ENCODE results near the gene CALCOCO1. TPM values are rescaled to one million over a fixed set of nuclear protein-coding genes. Genes with fewer than 3 reads are reported as not detected.

Gene CALCOCO1
- total RNA-seq, 1 donor from 2014 or later: 25.3 TPM

DNA sequence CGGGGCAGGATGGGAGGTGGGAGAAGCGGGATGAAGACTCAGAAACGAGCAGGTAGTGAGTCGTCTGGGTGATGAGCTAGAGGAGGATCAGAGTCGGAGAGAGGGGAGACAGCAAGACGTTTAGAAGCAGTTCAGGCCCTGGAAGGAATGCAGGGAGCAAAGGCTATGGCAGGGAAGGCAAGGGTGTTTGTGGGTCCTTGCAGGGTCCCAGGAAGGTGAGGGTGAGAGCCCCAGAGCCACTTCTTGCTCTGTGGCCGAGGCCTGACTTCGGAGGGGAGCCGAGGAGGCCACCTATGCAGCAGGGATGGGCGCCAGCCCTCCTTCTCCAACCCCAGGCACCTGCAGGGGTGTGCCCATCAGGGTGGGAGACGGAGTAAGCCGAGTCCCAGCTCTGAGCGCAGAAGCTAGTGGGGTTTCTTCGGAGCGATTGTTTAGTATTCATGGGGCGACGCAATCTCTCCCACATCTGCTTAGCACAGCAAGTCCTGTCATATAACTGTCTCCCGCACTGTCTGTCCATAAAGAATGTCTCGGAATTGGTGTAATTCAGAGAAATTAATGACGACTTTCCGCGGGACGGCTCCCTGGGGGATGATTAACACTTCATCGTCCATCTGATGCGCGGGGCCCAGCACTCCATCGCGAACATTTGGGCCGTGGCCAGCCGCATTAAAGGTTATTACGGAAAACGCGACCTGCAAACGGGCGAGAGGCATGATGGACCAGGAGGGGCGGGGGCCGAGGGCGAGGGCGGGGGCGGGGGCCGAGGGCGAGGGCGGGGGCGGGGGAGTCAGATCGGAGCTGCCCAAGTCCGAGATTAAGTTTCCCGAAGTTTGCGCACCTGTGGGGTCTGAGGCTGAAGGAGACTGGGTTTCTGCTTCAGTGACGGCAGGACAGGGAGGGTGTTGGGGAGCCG lies 12.2 kb upstream of the CALCOCO1 start:
- peaks cover 35% of the 10 kb centered on the region for H3F3A ChIP-seq (ENCODE audit: low read depth)
- H3K4me2 ChIP-seq: peak overlapping the region; percentile 77
- H3K9ac ChIP-seq: no peak overlapping the region
- peak overlapping the region; percentile 59 for H2AFZ ChIP-seq (replicated peaks)
- H3K36me3 ChIP-seq: no peaks in the 10 kb centered on the region
- H3K27ac Mint-ChIP-seq: no peak overlapping the region
- peak overlapping the region; percentile 81 for H3K4me3 Mint-ChIP-seq
- peaks cover 7% of the 10 kb centered on the region for H4K20me1 ChIP-seq (ENCODE audit: low read depth)
- DNase-seq (ENCODE audit: low spot score): no peak
- no peaks in the 10 kb centered on the region for H3K79me2 ChIP-seq (ENCODE audit: low read depth)
- peak overlapping the region; percentile 47 for H3K4me3 ChIP-seq
- H3K9me3 Mint-ChIP-seq: no peaks in the 10 kb centered on the region
- no peaks in the 10 kb centered on the region for H3K36me3 Mint-ChIP-seq
- TF ChIP-seq, protein P1, sequence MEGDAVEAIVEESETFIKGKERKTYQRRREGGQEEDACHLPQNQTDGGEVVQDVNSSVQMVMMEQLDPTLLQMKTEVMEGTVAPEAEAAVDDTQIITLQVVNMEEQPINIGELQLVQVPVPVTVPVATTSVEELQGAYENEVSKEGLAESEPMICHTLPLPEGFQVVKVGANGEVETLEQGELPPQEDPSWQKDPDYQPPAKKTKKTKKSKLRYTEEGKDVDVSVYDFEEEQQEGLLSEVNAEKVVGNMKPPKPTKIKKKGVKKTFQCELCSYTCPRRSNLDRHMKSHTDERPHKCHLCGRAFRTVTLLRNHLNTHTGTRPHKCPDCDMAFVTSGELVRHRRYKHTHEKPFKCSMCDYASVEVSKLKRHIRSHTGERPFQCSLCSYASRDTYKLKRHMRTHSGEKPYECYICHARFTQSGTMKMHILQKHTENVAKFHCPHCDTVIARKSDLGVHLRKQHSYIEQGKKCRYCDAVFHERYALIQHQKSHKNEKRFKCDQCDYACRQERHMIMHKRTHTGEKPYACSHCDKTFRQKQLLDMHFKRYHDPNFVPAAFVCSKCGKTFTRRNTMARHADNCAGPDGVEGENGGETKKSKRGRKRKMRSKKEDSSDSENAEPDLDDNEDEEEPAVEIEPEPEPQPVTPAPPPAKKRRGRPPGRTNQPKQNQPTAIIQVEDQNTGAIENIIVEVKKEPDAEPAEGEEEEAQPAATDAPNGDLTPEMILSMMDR (IDR thresholded peaks at IDR 0.05): no peak
- TF ChIP-seq EZH2 (IDR thresholded peaks at IDR 0.05): peak; percentile 84
- peak; percentile 48 for TF ChIP-seq EZH2phosphoT487 (IDR thresholded peaks at IDR 0.05)
- H3K4me1 Mint-ChIP-seq: peaks cover 37% of the 10 kb centered on the region
- H3K27me3 Mint-ChIP-seq (ENCODE audit: insufficient read depth, low read depth): peaks cover 44% of the 10 kb centered on the region
- no peak overlapping the region for H3K27ac ChIP-seq
- H3K4me1 ChIP-seq: peaks cover 40% of the 10 kb centered on the region
- H3K27me3 ChIP-seq: peaks cover 97% of the 10 kb centered on the region
- H3K9me3 ChIP-seq (ENCODE audit: low read depth): no peaks in the 10 kb centered on the region

DNA sequence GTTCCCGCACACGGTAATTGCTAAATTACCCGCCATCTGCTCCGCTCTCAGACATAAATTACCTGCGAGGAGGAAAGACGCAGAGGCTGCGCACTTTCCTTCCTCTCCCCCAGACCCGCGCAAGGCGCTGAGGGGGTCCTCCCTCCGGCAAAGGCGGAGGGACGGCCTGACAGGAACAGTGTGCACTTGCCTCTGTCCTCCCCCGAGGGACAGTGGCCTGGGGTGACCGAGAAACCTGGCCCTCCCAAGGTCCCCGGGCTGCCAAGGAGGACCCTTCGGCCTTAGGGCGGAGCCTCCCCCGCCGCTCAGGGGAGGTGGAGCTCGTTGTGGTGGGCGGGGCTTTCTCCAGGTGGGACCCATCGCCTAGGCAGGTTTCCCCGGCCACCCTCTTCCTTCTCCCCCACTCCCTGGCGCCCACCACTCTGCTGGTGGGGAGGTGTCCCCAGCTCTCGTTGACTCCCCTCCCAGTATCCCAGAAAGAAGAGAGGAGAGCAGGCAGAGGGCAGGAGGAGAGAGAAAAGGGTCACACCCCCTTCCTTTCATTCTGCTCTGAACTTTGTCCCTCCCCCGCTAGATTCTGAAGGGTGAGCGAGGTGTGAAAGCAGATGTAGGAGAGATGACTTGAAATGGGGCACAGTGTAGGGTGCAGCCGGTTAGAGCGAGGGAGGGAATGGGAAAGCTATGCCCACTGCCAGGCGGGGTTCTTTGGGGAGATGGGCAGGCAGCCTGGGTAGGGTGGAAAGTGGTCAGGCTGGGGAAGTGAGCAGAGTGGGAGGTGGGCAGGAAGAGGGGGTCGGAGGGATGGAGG lies 11.4 kb upstream of the CALCOCO1 start:
- Histone ChIP-seq H3K79me2 (ENCODE audit: low read depth) (no peaks in the 10 kb centered on the region), H3K27ac (no peak overlapping the region), H3K36me3 (no peaks in the 10 kb centered on the region), H3F3A (ENCODE audit: low read depth) (peaks cover 31% of the 10 kb centered on the region), H3K4me1 (peaks cover 32% of the 10 kb centered on the region), H3K9me3 (ENCODE audit: low read depth) (no peaks in the 10 kb centered on the region), H3K4me3 (peak overlapping the region; percentile 48), H3K27me3 (peaks cover 100% of the 10 kb centered on the region), H3K9ac (no peak overlapping the region), H4K20me1 (ENCODE audit: low read depth) (peaks cover 7% of the 10 kb centered on the region), H3K4me2 (peak overlapping the region; percentile 77), H2AFZ (replicated peaks) (peak overlapping the region; percentile 70)
- Mint-ChIP-seq H3K4me3 (peak overlapping the region; percentile 81), H3K4me1 (peaks cover 30% of the 10 kb centered on the region), H3K27me3 (ENCODE audit: insufficient read depth, low read depth) (peaks cover 43% of the 10 kb centered on the region), H3K27ac (no peak overlapping the region), H3K36me3 (no peaks in the 10 kb centered on the region), H3K9me3 (no peaks in the 10 kb centered on the region)
- peak; percentile 62 for DNase-seq (ENCODE audit: low spot score)
- TF ChIP-seq EZH2 (IDR thresholded peaks at IDR 0.05): peak; percentile 50
- peak; percentile 23 for TF ChIP-seq EZH2phosphoT487 (IDR thresholded peaks at IDR 0.05)
- TF ChIP-seq, protein P1 (IDR thresholded peaks at IDR 0.05): no peak

DNA sequence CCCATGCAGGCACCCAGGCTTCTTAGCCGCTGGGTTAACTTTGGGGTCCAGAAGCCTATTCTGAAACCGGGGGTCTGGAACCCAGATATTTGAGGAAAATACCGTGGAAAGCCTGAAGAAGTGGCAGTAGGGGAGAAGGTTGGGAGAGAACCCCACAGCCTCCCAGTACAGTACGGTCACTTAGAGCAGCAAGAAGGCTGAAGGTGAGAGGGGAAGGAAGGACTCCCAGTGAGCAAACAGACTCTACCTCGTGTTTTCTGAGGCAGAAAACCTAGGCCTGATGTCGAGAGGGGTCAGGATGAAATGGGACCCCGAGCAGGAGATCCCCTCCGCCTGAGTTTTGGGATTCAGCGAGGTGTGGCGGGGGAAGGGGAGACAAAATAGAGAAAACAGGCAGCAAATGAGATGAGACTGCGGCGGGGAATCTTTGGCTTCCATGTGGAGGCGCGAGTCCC lies 10.7 kb upstream of the CALCOCO1 start:
- Histone ChIP-seq H3K9me3 (ENCODE audit: low read depth) (no peaks in the 10 kb centered on the region), H3K9ac (no peak overlapping the region), H3K27ac (no peak overlapping the region), H3K4me1 (peaks cover 28% of the 10 kb centered on the region), H3K79me2 (ENCODE audit: low read depth) (no peaks in the 10 kb centered on the region), H4K20me1 (ENCODE audit: low read depth) (peaks cover 7% of the 10 kb centered on the region), H2AFZ (replicated peaks) (peak overlapping the region; percentile 70), H3F3A (ENCODE audit: low read depth) (peaks cover 31% of the 10 kb centered on the region), H3K27me3 (peaks cover 100% of the 10 kb centered on the region), H3K36me3 (no peaks in the 10 kb centered on the region), H3K4me3 (peak overlapping the region; percentile 48), H3K4me2 (peak overlapping the region; percentile 77)
- no peaks in the 10 kb centered on the region for H3K36me3 Mint-ChIP-seq
- DNase-seq (ENCODE audit: low spot score): no peak
- no peak overlapping the region for H3K27ac Mint-ChIP-seq
- H3K9me3 Mint-ChIP-seq: no peaks in the 10 kb centered on the region
- H3K4me1 Mint-ChIP-seq: peaks cover 27% of the 10 kb centered on the region
- no peak for TF ChIP-seq EZH2phosphoT487 (IDR thresholded peaks at IDR 0.05)
- no peak for TF ChIP-seq EZH2 (IDR thresholded peaks at IDR 0.05)
- TF ChIP-seq, protein P1 (IDR thresholded peaks at IDR 0.05): no peak
- peak overlapping the region; percentile 69 for H3K4me3 Mint-ChIP-seq
- peaks cover 42% of the 10 kb centered on the region for H3K27me3 Mint-ChIP-seq (ENCODE audit: insufficient read depth, low read depth)
